Stimulated activated CD4-positive, alpha-beta T cell treated with anti-CD3 and anti-CD28 coated beads, TNF-alpha, amount 100 ng/mL, for 1 hour (primary cell): ENCODE data around the gene KCNJ9.
A peak's percentile ranks its signal among the peaks of the same experiment; 100 is the strongest.

Experiments
- DNase-seq, 3 donors: peaks; one replicate each; pipeline ENCODE4 v3.0.0-alpha.2; 2020; ENCODE audit warnings: low read depth in 3 of 3, low spot score in 1 of 3

Gene KCNJ9

GRCh38 chr1:160087118-160087662 is 5.9 kb downstream of the KCNJ9 start:
- no peak for DNase-seq

- DNase-seq = no peak
Measured at GRCh38 chr1:160089883-160090282, 8.5 kb downstream of the KCNJ9 start.

- no peak for DNase-seq
Measured at GRCh38 chr1:160090760-160091159, 9.4 kb downstream of the KCNJ9 start.

- DNase-seq = no peak
Measured at GRCh38 chr1:160091666-160092223, 10.4 kb downstream of the KCNJ9 start.

GRCh38 chr1:160092366-160093068 is 11.2 kb downstream of the KCNJ9 start:
- DNase-seq = no peak

- DNase-seq = no peak
Measured at GRCh38 chr1:160093069-160093395, 11.7 kb downstream of the KCNJ9 start.

- DNase-seq = no peak
Measured at GRCh38 chr1:160093624-160094290, 12.4 kb downstream of the KCNJ9 start.

- no peak for DNase-seq
Measured at GRCh38 chr1:160094291-160094625, 12.9 kb downstream of the KCNJ9 start.

- no peak for DNase-seq
Measured at GRCh38 chr1:160094806-160095205, 13.5 kb downstream of the KCNJ9 start.

- no peak for DNase-seq
Measured at GRCh38 chr1:160095382-160096105, 14.2 kb downstream of the KCNJ9 start.

- DNase-seq = no peak
Measured at GRCh38 chr1:160096274-160097116, 15.2 kb downstream of the KCNJ9 start.

GRCh38 chr1:160097151-160097910 is 16.0 kb downstream of the KCNJ9 start:
- no peak for DNase-seq

- DNase-seq = peak; percentile 87 to 92 (median 90)
Measured at GRCh38 chr1:160097911-160098851, 16.8 kb downstream of the KCNJ9 start, which contains the start of gene IGSF8. TSS of gene IGSF8 (minus strand) at chr1:160098619. CDS start at chr1:160098472, 147 bp downstream.

GRCh38 chr1:160098852-160099561 is 17.7 kb downstream of the KCNJ9 start:
- DNase-seq = peak; percentile 96 to 99 (median 97)

- DNase-seq = no peak
Measured at GRCh38 chr1:160099716-160100375, 18.5 kb downstream of the KCNJ9 start.

- DNase-seq = peak; percentile 36 to 56 (median 48)
Measured at GRCh38 chr1:160101037-160101716, 19.8 kb downstream of the KCNJ9 start.
